AG08396 (cell line): Measurements from ENCODE around the gene KIF16B.
A peak's percentile ranks its signal among the peaks of the same experiment; 100 is the strongest.
"Not testable (repeated sequence)": the region's sequence is repeated elsewhere in the genome, so short reads cannot be mapped to it uniquely, and the experiment has no call there.

Source experiments
- DNase-seq: peaks from one replicate; pipeline ENCODE4 v3.0.0; 2012; ENCODE audit warnings: low spot score, mixed read lengths

Gene KIF16B

GRCh38 chr20:16475225-16475624 is 98.0 kb downstream of the KIF16B start:
- no peak for DNase-seq

- no peak for DNase-seq
Measured at GRCh38 chr20:16474363-16474762, 98.9 kb downstream of the KIF16B start.

- no peak for DNase-seq
Measured at GRCh38 chr20:16472045-16472872, 101.0 kb downstream of the KIF16B start.

- no peak for DNase-seq
Measured at GRCh38 chr20:16469395-16469905, 103.8 kb downstream of the KIF16B start.

- DNase-seq: no peak
Measured at GRCh38 chr20:16462711-16463110, 110.5 kb downstream of the KIF16B start.

- DNase-seq: peak; percentile 62
Measured at GRCh38 chr20:16459019-16459700, 114.1 kb downstream of the KIF16B start.

GRCh38 chr20:16457514-16457913 is 115.7 kb downstream of the KIF16B start:
- DNase-seq: no peak

- DNase-seq: no peak
Measured at GRCh38 chr20:16455324-16455723, 117.9 kb downstream of the KIF16B start.

- DNase-seq: no peak
Measured at GRCh38 chr20:16451982-16452381, 121.3 kb downstream of the KIF16B start.

GRCh38 chr20:16451001-16451400 is 122.2 kb downstream of the KIF16B start:
- no peak for DNase-seq

GRCh38 chr20:16446991-16447390 is 126.3 kb downstream of the KIF16B start:
- DNase-seq: no peak

GRCh38 chr20:16446246-16446645 is 127.0 kb downstream of the KIF16B start:
- no peak for DNase-seq

GRCh38 chr20:16445482-16445881 is 127.8 kb downstream of the KIF16B start:
- no peak for DNase-seq

GRCh38 chr20:16444057-16444777 is 129.0 kb downstream of the KIF16B start:
- DNase-seq: peak; percentile 6

- no peak for DNase-seq
Measured at GRCh38 chr20:16441546-16442164, 131.6 kb downstream of the KIF16B start.

GRCh38 chr20:16440686-16441085 is 132.6 kb downstream of the KIF16B start:
- no peak for DNase-seq

- DNase-seq: not testable (repeated sequence)
Measured at GRCh38 chr20:16439540-16439939, 133.7 kb downstream of the KIF16B start.

GRCh38 chr20:16438100-16438499 is 135.1 kb downstream of the KIF16B start:
- no peak for DNase-seq

- DNase-seq: no peak
Measured at GRCh38 chr20:16437387-16437996, 135.8 kb downstream of the KIF16B start.

- peak; percentile 41 for DNase-seq
Measured at GRCh38 chr20:16434062-16434664, 139.1 kb downstream of the KIF16B start.

- DNase-seq: no peak
Measured at GRCh38 chr20:16433293-16433580, 140.0 kb downstream of the KIF16B start.
